ENCODE measurements around the gene SYS1. TPM values are rescaled to one million over a fixed set of nuclear protein-coding genes. Genes with fewer than 3 reads are reported as not detected.
A peak's percentile ranks its signal among the peaks of the same experiment; 100 is the strongest.

Gene SYS1
- polyA plus RNA-seq (2011; rRNA removed) (25.1 and 33.4 TPM in 2 replicates), polyA minus RNA-seq (2011; rRNA and poly(A)+ RNA removed) (37.9 and 46.4 TPM in 2 replicates)

GRCh38 chr20:45362804-45363610 lies at the start of gene SYS1:
Gene SYS1 (plus strand): TSS chr20:45363156. CDS start chr20:45363532, 376 bp downstream.
- TF ChIP-seq, protein P1, sequence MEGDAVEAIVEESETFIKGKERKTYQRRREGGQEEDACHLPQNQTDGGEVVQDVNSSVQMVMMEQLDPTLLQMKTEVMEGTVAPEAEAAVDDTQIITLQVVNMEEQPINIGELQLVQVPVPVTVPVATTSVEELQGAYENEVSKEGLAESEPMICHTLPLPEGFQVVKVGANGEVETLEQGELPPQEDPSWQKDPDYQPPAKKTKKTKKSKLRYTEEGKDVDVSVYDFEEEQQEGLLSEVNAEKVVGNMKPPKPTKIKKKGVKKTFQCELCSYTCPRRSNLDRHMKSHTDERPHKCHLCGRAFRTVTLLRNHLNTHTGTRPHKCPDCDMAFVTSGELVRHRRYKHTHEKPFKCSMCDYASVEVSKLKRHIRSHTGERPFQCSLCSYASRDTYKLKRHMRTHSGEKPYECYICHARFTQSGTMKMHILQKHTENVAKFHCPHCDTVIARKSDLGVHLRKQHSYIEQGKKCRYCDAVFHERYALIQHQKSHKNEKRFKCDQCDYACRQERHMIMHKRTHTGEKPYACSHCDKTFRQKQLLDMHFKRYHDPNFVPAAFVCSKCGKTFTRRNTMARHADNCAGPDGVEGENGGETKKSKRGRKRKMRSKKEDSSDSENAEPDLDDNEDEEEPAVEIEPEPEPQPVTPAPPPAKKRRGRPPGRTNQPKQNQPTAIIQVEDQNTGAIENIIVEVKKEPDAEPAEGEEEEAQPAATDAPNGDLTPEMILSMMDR (IDR thresholded peaks at IDR 0.05; ENCODE audit: low read depth, low read length) = peak; percentile 94
- POLR2A ChIA-PET = interaction anchor here (0.5 to 3.9 kb wide), 13 partner anchors 11 to 411 kb away, joined by 3 to 36 read pairs (median 6); partner anchors contain the start of gene SDC4

DNA sequence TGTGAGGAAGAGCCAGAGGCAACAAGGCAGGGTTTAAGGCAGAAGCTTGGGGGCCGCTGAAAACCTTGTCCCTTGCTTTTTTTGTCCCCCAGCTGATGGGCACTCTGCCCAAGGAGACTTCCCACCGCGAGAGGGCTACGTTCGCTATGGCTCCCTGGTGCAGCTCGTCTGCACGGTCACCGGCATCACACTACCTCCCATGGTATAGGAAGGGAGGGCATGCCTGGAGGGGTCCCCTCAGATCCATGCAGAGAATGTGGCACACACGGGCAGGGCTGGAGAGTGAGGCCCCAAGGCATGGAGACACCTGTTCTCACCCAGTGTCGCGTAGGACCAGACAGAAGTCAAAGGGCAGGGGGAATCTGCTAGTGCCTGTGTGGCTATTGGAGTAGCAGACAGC lies 49.0 kb upstream of the SYS1 start:
- Histone ChIP-seq H3K4me3 (ENCODE audit: low read depth, low read length) (no peak overlapping the region), H3K9me3 (ENCODE audit: control insufficient read depth, insufficient read depth, low read length) (no peaks in the 10 kb centered on the region; the same call in 1 of the 2 replicates), H3K27ac (ENCODE audit: low read depth, low read length) (no peak overlapping the region), H3K27me3 (ENCODE audit: control insufficient read depth, insufficient read depth, low read length) (peaks cover 35% of the 10 kb centered on the region)
- ChIA-PET POLR2A (no interaction called here), CTCF (interaction anchor here (0.6 to 3.0 kb wide), 3 partner anchors 10 to 146 kb away, joined by 3 to 31 read pairs (median 11); no protein-coding TSS in a partner anchor)
- no peak for DNase-seq (ENCODE audit: low read depth, low spot score)
- TF ChIP-seq, protein P1 (IDR thresholded peaks at IDR 0.05; ENCODE audit: low read depth, low read length) = no peak

More at GRCh38 chr20:45362804-45363610, at the start of gene SYS1:
- Histone ChIP-seq H3K9me3 (ENCODE audit: control insufficient read depth, insufficient read depth, low read length) (no peaks in the 10 kb centered on the region; the same call in 1 of the 2 replicates), H3K27ac (ENCODE audit: low read depth, low read length) (peak within 1 kb of the TSS; percentile 97), H3K4me3 (ENCODE audit: low read depth, low read length) (peak within 1 kb of the TSS; percentile 96), H3K27me3 (ENCODE audit: control insufficient read depth, insufficient read depth, low read length) (no peaks in the 10 kb centered on the region)
- DNase-seq (ENCODE audit: low read depth, low spot score) = peak; percentile 97
- CTCF ChIA-PET = interaction anchor here (0.5 to 7.0 kb wide), 42 partner anchors 8 to 607 kb away, joined by 3 to 88 read pairs (median 5); partner anchors contain the start of genes PIGT and SDC4

- POLR2A ChIA-PET = no interaction called here
- TF ChIP-seq, protein P1 (IDR thresholded peaks at IDR 0.05; ENCODE audit: low read depth, low read length) = no peak
- CTCF ChIA-PET = interaction anchor here (0.6 to 7.6 kb wide), 4 partner anchors 15 to 456 kb away, joined by 5 to 185 read pairs (median 42); no protein-coding TSS in a partner anchor
- no peak overlapping the region for H3K27ac ChIP-seq (ENCODE audit: low read depth, low read length)
- no peak overlapping the region for H3K4me3 ChIP-seq (ENCODE audit: low read depth, low read length)
- H3K9me3 ChIP-seq (ENCODE audit: control insufficient read depth, insufficient read depth, low read length) = no peaks in the 10 kb centered on the region; the same call in 1 of the 2 replicates
- no peak for DNase-seq (ENCODE audit: low read depth, low spot score)
- H3K27me3 ChIP-seq (ENCODE audit: control insufficient read depth, insufficient read depth, low read length) = peaks cover 35% of the 10 kb centered on the region
Measured at GRCh38 chr20:45315672-45316071, 47.3 kb upstream of the SYS1 start.

- POLR2A ChIA-PET = interaction anchor here (1.1 kb wide), 1 partner anchor 120 kb away, joined by 3 read pairs; no protein-coding TSS in a partner anchor
- TF ChIP-seq, protein P1 (IDR thresholded peaks at IDR 0.05; ENCODE audit: low read depth, low read length) = no peak
- Histone ChIP-seq H3K4me3 (ENCODE audit: low read depth, low read length) (no peak overlapping the region), H3K9me3 (ENCODE audit: control insufficient read depth, insufficient read depth, low read length) (no peaks in the 10 kb centered on the region; the same call in 1 of the 2 replicates), H3K27ac (ENCODE audit: low read depth, low read length) (no peak overlapping the region), H3K27me3 (ENCODE audit: control insufficient read depth, insufficient read depth, low read length) (peaks cover 35% of the 10 kb centered on the region)
- DNase-seq (ENCODE audit: low read depth, low spot score) = no peak
- CTCF ChIA-PET = interaction anchor here (0.6 to 7.6 kb wide), 5 partner anchors 15 to 455 kb away, joined by 5 to 185 read pairs (median 23); no protein-coding TSS in a partner anchor
Measured at GRCh38 chr20:45316150-45317080, 46.5 kb upstream of the SYS1 start.
